H9 (cell line): ENCODE measurements around the gene PRKD3. TPM values are rescaled to one million over a fixed set of nuclear protein-coding genes. Genes with fewer than 3 reads are reported as not detected.

Source experiments
- DNase-seq: peaks from one replicate; pipeline ENCODE4 v3.0.0-alpha.2; 2017
- H2AFZ ChIP-seq: one replicate; pipeline ENCODE4 v1.6.1; 2013; ENCODE audit warnings: mild to moderate bottlenecking, low read length, control low read depth, moderate library complexity
- H2AK5ac ChIP-seq: 2 replicates; pipeline ENCODE4 v1.6.1; 2013; ENCODE audit warnings: low read length, control low read depth, mixed read lengths; ENCODE audit not compliant: insufficient read length
- H2BK120ac ChIP-seq: one replicate; pipeline ENCODE4 v1.6.1; 2013; ENCODE audit warnings: low read depth, mild to moderate bottlenecking, low read length, control low read depth, inconsistent platforms; ENCODE audit not compliant: poor library complexity, severe bottlenecking
- H2BK12ac ChIP-seq: 2 replicates; pipeline ENCODE4 v1.6.1; 2013; ENCODE audit warnings: low read length, control low read depth, mixed read lengths, low read depth; ENCODE audit not compliant: insufficient read length
- H2BK15ac ChIP-seq: 2 replicates; pipeline ENCODE4 v1.6.1; 2013; ENCODE audit warnings: low read depth, low read length, control low read depth
- H2BK20ac ChIP-seq: one replicate; pipeline ENCODE4 v1.6.1; 2013; ENCODE audit warnings: low read depth, mild to moderate bottlenecking, low read length, control low read depth, inconsistent platforms; ENCODE audit not compliant: poor library complexity, severe bottlenecking
- H2BK5ac ChIP-seq: 2 replicates; pipeline ENCODE4 v1.6.1; 2013; ENCODE audit warnings: low read length, control low read depth, mixed read lengths; ENCODE audit not compliant: insufficient read length
- H3K14ac ChIP-seq: 2 replicates; pipeline ENCODE4 v1.6.1; 2013; ENCODE audit warnings: low read length, control low read depth; ENCODE audit not compliant: insufficient read depth
- H3K18ac ChIP-seq: 2 replicates; pipeline ENCODE4 v1.6.1; 2013; ENCODE audit warnings: low read depth, mild to moderate bottlenecking, mixed read lengths, low read length, control low read depth; ENCODE audit not compliant: insufficient read length
- H3K23ac ChIP-seq: 2 replicates; pipeline ENCODE4 v1.6.1; 2013; ENCODE audit warnings: low read length, control low read depth, mixed read lengths, low read depth; ENCODE audit not compliant: insufficient read length
- H3K23me2 ChIP-seq: 2 replicates; pipeline ENCODE4 v1.6.1; 2013; ENCODE audit warnings: low read depth, mild to moderate bottlenecking, mixed read lengths, low read length, control low read depth; ENCODE audit not compliant: insufficient read length, poor library complexity, severe bottlenecking
- H3K27ac ChIP-seq: 2 replicates; pipeline ENCODE4 v1.5.1; 2013; ENCODE audit warnings: low read length, control low read depth, mixed read lengths, low read depth; ENCODE audit not compliant: insufficient read length
- H3K27me3 ChIP-seq: 2 replicates; pipeline ENCODE4 v1.6.1; 2013; ENCODE audit warnings: low read length, control low read depth, inconsistent platforms; ENCODE audit not compliant: insufficient read depth
- H3K4ac ChIP-seq: 2 replicates; pipeline ENCODE4 v1.6.1; 2013; ENCODE audit warnings: low read depth, mild to moderate bottlenecking, control low read depth, inconsistent platforms, low read length, moderate library complexity
- H3K4me1 ChIP-seq: 2 replicates; pipeline ENCODE4 v1.6.1; 2013; ENCODE audit warnings: low read length, control low read depth, inconsistent platforms; ENCODE audit not compliant: insufficient read depth
- H3K4me2 ChIP-seq: 2 replicates; pipeline ENCODE4 v1.6.1; 2013; ENCODE audit warnings: low read length, control low read depth, mixed read lengths; ENCODE audit not compliant: insufficient read length, insufficient read depth
- H3K56ac ChIP-seq: 2 replicates; pipeline ENCODE4 v1.6.1; 2013; ENCODE audit warnings: low read depth, mild to moderate bottlenecking, mixed read lengths, low read length, control low read depth; ENCODE audit not compliant: insufficient read length
- H3K79me1 ChIP-seq: 2 replicates; pipeline ENCODE4 v1.6.1; 2013; ENCODE audit warnings: low read depth, mild to moderate bottlenecking, moderate library complexity, low read length, control low read depth, inconsistent platforms; ENCODE audit not compliant: insufficient read depth, poor library complexity, severe bottlenecking
- H3K79me2 ChIP-seq: 2 replicates; pipeline ENCODE4 v1.6.1; 2013; ENCODE audit warnings: low read length, control low read depth, inconsistent platforms; ENCODE audit not compliant: insufficient read depth
- H3K9ac ChIP-seq: 2 replicates; pipeline ENCODE4 v1.6.1; 2013; ENCODE audit warnings: low read length, control low read depth, mixed read lengths; ENCODE audit not compliant: insufficient read length; ENCODE audit errors: extremely low read depth
- H3K9me3 ChIP-seq: one replicate; pipeline ENCODE4 v1.6.1; 2013; ENCODE audit warnings: low read depth, low read length, inconsistent platforms; ENCODE audit not compliant: control insufficient read depth
- H3T11ph ChIP-seq: one replicate; pipeline ENCODE4 v1.6.1; 2013; ENCODE audit warnings: mild to moderate bottlenecking, low read length, control low read depth, inconsistent platforms
- H4K20me1 ChIP-seq: one replicate; pipeline ENCODE4 v1.6.1; 2013; ENCODE audit not compliant: control insufficient read depth, insufficient read length, insufficient read depth
- H4K5ac ChIP-seq: 2 replicates; pipeline ENCODE4 v1.6.1; 2013; ENCODE audit warnings: low read depth, mild to moderate bottlenecking, mixed read lengths, low read length, control low read depth; ENCODE audit not compliant: insufficient read length
- H4K8ac ChIP-seq: replicated peaks from 2 replicates; pipeline ENCODE4 v1.6.1; 2013; ENCODE audit warnings: low read length, control low read depth, mixed read lengths, low read depth; ENCODE audit not compliant: insufficient read length
- H4K91ac ChIP-seq: 2 replicates; pipeline ENCODE4 v1.6.1; 2013; ENCODE audit warnings: low read depth, mild to moderate bottlenecking, moderate library complexity, mixed read lengths, low read length, control low read depth; ENCODE audit not compliant: insufficient read length
- H3K27ac Mint-ChIP-seq, 3 experiments: 2 replicates in 2 of 3; 3 replicates in 1 of 3; pipeline ENCODE4 v1.8.0; 2020 to 2021; ENCODE audit warnings: mixed read lengths in 3 of 3, mild to moderate bottlenecking in 1 of 3, moderate library complexity in 1 of 3
- H3K27me3 Mint-ChIP-seq: 2 replicates; pipeline ENCODE4 v1.8.0; 2021; ENCODE audit warnings: low read depth, mild to moderate bottlenecking, moderate library complexity, mixed read lengths
- H3K36me3 Mint-ChIP-seq, 3 experiments: 2 replicates in 2 of 3; 3 replicates in 1 of 3; pipeline ENCODE4 v1.8.0; 2020 to 2021; ENCODE audit warnings: low read depth in 3 of 3, mixed read lengths in 3 of 3; ENCODE audit not compliant: insufficient read depth in 1 of 3
- H3K4me1 Mint-ChIP-seq, 2 experiments: 2 replicates each; pipeline ENCODE4 v1.8.0; 2020; ENCODE audit warnings: mixed read lengths in 2 of 2
- H3K4me3 Mint-ChIP-seq, 2 experiments: 2 replicates in 1 of 2; 3 replicates in 1 of 2; pipeline ENCODE4 v1.8.0; 2020 to 2021; ENCODE audit warnings: mild to moderate bottlenecking in 2 of 2, mixed read lengths in 2 of 2, moderate library complexity in 1 of 2
- H3K9me3 Mint-ChIP-seq, 2 experiments: 2 replicates in 1 of 2; 3 replicates in 1 of 2; pipeline ENCODE4 v1.8.0; 2020; ENCODE audit warnings: mild to moderate bottlenecking in 2 of 2, mixed read lengths in 2 of 2, moderate library complexity in 1 of 2
- CTCF ChIP-seq: fragments of 200-600 bp; sonication (generic); conservative IDR thresholded peaks from 3 replicates; pipeline ENCODE4 v1.8.0; 2021; ENCODE audit warnings: antibody characterized with exemption, mild to moderate bottlenecking
- total RNA-seq: library from RNA; stranded (reverse); gene quantifications from 2 replicates; pipeline ENCODE4 v1.2.1, GENCODE V29; 2021

PRKD3 gene
- total RNA-seq, 1 experiment from 2014 or later, result 63.3 TPM

GRCh38 chr2:37300146-37300545, 24.5 kb downstream of the PRKD3 start:
- no peak overlapping the region for H2AFZ ChIP-seq
- H3K23ac ChIP-seq, result no peak overlapping the region
- no peak overlapping the region for H3K56ac ChIP-seq
- Mint-ChIP-seq H3K27me3 (no peaks in the 10 kb centered on the region), H3K27ac (no peak overlapping the region), H3K36me3 (peaks cover 4 to 10% (median 7%) of the 10 kb centered on the region in 3 experiments; a peak in 5 of 7 replicates), H3K4me3 (no peak overlapping the region), H3K4me1 (peaks cover 27 to 31% of the 10 kb centered on the region in 2 experiments), H3K9me3 (no peaks in the 10 kb centered on the region)
- H3K4me2 ChIP-seq, result no peak overlapping the region
- H4K8ac ChIP-seq, result no peak overlapping the region
- no peak for TF ChIP-seq CTCF
- no peaks in the 10 kb centered on the region for H3K9me3 ChIP-seq
- no peak overlapping the region for H2BK120ac ChIP-seq
- H2AK5ac ChIP-seq, result no peak overlapping the region
- no peak overlapping the region for H3K14ac ChIP-seq
- no peak overlapping the region for H2BK12ac ChIP-seq
- H3K4me1 ChIP-seq, result no peaks in the 10 kb centered on the region
- DNase-seq, result no peak
- no peak overlapping the region for H4K5ac ChIP-seq
- H3K27ac ChIP-seq, result no peak overlapping the region
- no peaks in the 10 kb centered on the region for H4K20me1 ChIP-seq
- peaks cover 3% of the 10 kb centered on the region; the same call in 1 of the 2 replicates for H3K79me2 ChIP-seq
- no peak overlapping the region for H4K91ac ChIP-seq
- peaks cover 6% of the 10 kb centered on the region for H3K79me1 ChIP-seq
- no peak overlapping the region for H2BK15ac ChIP-seq
- no peak overlapping the region for H2BK5ac ChIP-seq
- no peak overlapping the region for H3T11ph ChIP-seq
- no peaks in the 10 kb centered on the region for H3K23me2 ChIP-seq
- H3K27me3 ChIP-seq, result no peaks in the 10 kb centered on the region
- no peak overlapping the region for H2BK20ac ChIP-seq
- no peak overlapping the region for H3K18ac ChIP-seq
- H3K4ac ChIP-seq, result no peak overlapping the region
- H3K9ac ChIP-seq, result no peak overlapping the region
